Stomach smooth muscle (tissue), 2 donors: ENCODE measurements around the gene ZNF319.

Experiments
- H3K27ac ChIP-seq: one replicate; pipeline ENCODE4 v1.7.0; 2013; ENCODE audit warnings: mild to moderate bottlenecking, low read length, inconsistent platforms
- H3K27me3 ChIP-seq, 2 donors: one replicate each; pipeline ENCODE4 v1.7.0; 2013; ENCODE audit warnings: low read length in 2 of 2; ENCODE audit not compliant: insufficient read depth in 2 of 2, control insufficient read depth in 1 of 2
- H3K36me3 ChIP-seq, 2 donors: one replicate each; pipeline ENCODE4 v1.7.0; 2013; ENCODE audit warnings: low read length in 2 of 2; ENCODE audit not compliant: control insufficient read depth in 2 of 2, insufficient read depth in 2 of 2
- H3K4me1 ChIP-seq: one replicate; pipeline ENCODE4 v1.7.0; 2013; ENCODE audit warnings: low read length; ENCODE audit not compliant: control insufficient read depth, insufficient read depth
- H3K4me3 ChIP-seq, 2 donors: one replicate each; pipeline ENCODE4 v1.7.0; 2013; ENCODE audit warnings: low read length in 2 of 2
- H3K9ac ChIP-seq, 2 donors: one replicate each; pipeline ENCODE4 v1.7.0; 2013; ENCODE audit warnings: low read length in 2 of 2, mild to moderate bottlenecking in 1 of 2
- H3K9me3 ChIP-seq, 2 donors: one replicate each; pipeline ENCODE4 v1.7.0; 2013; ENCODE audit warnings: low read length in 2 of 2; ENCODE audit not compliant: control insufficient read depth in 2 of 2
- donor health status: healthy.
- donor health status: Pancreatic carcinoma.

ZNF319 gene

DNA sequence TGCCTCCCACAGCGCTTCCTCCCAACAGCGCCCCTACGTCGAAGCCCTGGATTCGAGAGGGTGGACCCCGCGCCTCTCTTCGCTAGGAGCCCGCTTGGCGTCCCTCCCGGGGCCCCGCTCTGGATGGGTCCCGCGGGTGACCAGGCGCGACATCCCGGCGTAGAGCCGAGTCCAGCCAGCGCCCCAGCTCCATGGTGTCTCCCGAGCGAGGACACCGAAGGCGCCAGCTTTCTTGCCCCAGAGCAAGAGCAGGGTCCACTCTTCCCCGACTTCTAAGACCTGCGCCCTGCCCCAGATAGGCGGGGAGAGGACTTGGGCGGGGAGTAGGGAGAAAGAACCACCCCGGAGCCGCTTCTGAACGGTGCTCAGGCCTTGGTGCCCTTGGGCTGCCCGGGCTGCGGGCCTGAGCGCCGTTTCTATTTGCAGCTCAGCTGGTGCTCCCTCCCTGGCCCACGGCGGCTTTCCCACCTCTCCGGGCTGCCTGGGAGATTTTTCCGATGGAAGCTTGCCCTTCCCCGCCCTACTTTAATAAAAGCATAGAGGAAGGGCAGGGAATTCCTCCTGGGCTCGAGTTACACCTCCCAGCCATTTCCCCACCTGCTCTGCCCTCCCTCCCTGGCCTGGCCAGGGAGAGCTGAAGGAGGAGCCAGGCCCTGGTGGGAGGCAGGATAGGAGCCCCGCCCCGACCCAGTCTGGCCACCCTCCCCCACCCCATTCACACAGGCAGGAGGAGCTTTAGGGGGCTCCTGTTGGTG, 26.9 kb upstream of the ZNF319 start:
- Histone ChIP-seq H3K4me3 (peak overlapping the region; percentile 75 to 79), H3K27ac (peak overlapping the region; percentile 18), H3K27me3 (no peaks in the 10 kb centered on the region), H3K36me3 (no peaks in the 10 kb centered on the region), H3K4me1 (peaks cover 50% of the 10 kb centered on the region), H3K9me3 (no peaks in the 10 kb centered on the region), H3K9ac (peak overlapping the region; percentile 52 to 55)

DNA sequence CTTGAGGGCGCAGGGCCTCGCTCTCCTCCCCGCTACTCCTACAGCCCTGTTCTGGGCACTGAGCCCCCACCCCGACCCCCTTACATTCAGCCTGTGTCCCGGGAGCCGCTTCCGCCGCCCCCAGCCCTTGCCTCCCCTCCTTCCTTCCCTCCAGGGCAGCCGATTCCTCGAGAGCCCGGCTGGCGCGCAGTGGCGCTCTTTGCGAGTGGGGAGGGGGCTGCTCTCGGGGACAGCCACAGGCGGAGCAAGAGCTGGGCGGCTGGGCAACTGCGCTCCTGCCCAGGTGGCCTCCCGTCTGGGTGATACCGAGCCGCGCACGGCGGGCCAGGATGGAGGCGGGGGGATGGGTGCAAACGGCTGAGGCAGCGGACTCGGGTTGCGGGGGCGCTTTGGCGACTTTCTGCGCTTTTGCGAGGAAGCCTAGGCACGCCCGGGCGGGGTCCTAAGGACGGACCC, 26.3 kb upstream of the ZNF319 start:
- H3K36me3 ChIP-seq, result no peaks in the 10 kb centered on the region
- H3K27ac ChIP-seq, result peak overlapping the region; percentile 18
- H3K9me3 ChIP-seq, result no peaks in the 10 kb centered on the region
- peak overlapping the region; percentile 75 to 79 for H3K4me3 ChIP-seq
- peak overlapping the region; percentile 52 to 55 for H3K9ac ChIP-seq
- H3K4me1 ChIP-seq, result peaks cover 54% of the 10 kb centered on the region
- H3K27me3 ChIP-seq, result no peaks in the 10 kb centered on the region

DNA sequence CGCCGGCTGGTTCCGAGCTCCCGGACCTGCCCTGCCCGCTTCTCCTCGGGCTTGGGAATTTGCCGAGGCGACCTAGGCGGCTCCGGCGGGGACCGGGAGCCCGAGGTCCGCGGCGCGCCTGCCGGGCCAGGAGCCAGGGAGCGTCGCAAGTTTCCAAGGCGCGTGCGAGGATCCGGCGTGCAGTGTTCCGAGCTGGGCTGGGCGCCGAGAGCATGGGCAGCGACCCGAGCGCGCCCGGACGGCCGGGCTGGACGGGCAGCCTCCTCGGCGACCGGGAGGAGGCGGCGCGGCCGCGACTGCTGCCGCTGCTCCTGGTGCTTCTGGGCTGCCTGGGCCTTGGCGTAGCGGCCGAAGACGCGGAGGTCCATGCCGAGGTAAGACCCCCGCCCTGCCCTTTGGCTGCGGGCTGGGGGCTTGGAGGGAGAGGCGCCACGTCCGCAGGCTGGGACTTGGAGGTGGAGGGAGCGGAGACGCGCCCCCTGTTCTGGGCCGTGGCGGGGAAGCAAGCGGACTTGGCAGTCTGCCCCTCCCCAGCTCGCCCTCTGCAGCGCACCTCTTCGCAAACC, 25.8 kb upstream of the ZNF319 start:
- Histone ChIP-seq H3K4me1 (peaks cover 55% of the 10 kb centered on the region), H3K4me3 (peak overlapping the region; percentile 75 to 79), H3K27me3 (no peaks in the 10 kb centered on the region), H3K9ac (peak overlapping the region; percentile 21 to 52), H3K36me3 (no peaks in the 10 kb centered on the region), H3K27ac (peak overlapping the region; percentile 60), H3K9me3 (no peaks in the 10 kb centered on the region)

DNA sequence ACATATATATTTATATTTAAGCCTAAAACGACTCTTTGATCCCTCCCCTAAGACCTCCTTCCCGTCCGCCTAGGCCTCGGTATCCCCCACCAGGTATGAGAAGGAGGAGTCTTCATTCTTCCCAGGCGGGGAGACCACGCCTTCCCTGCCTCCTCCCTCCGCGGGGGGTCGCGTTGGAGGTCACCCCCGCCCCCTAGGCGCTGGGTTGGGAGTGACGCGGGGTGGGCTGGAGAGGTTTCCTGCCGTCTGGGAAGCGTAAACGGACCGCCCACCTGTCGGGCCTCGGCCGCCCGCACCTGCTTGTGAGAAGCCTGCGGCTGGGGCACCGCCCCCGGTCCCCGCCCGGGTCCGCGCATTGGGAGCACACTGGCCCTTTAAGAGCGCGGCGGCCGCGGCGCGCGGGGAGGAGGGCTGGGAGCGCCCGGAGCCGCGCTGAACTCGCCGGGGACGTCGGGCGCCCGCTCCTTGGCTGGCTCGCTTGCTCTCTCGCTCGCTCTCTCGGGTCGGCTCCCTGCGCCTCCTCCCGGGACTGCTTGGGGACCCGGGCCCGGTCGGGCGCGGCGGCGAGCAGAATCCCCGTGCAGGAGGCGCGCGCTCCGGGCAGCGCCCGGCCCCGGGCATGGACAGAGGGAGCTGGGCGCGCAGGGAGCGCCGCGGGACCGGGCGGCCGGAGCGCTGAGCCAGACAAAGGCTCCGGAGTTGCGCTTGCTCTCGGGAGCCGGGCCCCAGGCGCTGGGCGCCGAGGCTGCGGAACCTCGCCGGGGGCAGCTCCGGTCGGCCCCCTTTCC, 25.1 kb upstream of the ZNF319 start, which contains the start of gene MMP15:
MMP15 (plus strand) TSS at position 404 of the 788 bp plus-strand sequence. CDS start 597 bp downstream, outside the sequence.
- no peaks in the 10 kb centered on the region for H3K27me3 ChIP-seq
- H3K36me3 ChIP-seq, result no peaks in the 10 kb centered on the region
- H3K4me1 ChIP-seq, result peaks cover 61% of the 10 kb centered on the region
- H3K4me3 ChIP-seq, result peak within 1 kb of the TSS; percentile 75 to 79
- peak within 1 kb of the TSS; percentile 60 for H3K27ac ChIP-seq
- no peaks in the 10 kb centered on the region for H3K9me3 ChIP-seq
- H3K9ac ChIP-seq, result peak within 1 kb of the TSS; percentile 52 to 55

DNA sequence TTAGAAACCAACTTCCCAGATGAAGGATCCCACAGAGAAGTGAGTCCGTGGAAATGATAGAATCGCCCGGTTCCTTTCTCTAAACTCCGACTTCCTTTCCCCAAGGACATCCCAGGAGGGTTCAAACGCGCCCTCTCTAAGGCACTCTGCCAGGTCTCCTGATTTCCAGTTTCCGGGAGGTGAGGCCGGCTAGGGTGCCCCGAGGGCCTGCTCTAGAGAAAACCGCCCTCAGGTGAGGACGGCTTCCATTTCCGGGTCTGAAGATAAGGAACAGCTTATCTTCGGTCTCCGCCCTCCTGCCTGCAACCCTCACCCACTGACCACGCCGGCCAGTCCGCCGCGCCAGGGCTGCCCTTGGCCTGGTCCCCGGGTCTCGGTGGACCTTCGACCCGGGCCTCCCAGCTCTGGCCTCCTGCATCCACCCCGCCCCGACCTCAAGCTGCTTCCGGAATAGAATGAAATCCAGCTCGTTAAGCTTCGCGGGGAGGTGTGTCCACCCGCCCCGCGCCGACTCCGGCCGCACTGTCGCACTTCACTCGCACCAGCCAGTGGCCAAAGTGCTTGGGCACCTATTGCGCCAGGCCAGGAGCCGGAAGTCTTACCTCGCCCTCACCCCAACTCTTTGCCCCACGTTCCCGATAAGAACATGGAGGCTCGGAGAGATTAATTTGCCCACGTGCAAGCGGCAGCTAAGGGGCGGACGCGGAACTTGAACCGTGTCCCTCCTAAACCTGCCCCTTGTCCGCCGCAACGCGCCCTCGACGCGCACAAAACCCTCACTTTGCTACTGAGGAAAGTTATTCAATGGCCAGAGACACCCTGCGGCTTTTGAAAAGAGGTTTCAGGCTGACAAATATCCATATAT, 24.2 kb upstream of the ZNF319 start:
- Histone ChIP-seq H3K27me3 (no peaks in the 10 kb centered on the region), H3K36me3 (peaks cover 0 to 2% of the 10 kb centered on the region in 2 donors), H3K4me3 (peak overlapping the region; percentile 75 to 79), H3K27ac (peak overlapping the region; percentile 60), H3K9ac (peak overlapping the region in 1 of 2 donors; percentile 29), H3K4me1 (peaks cover 61% of the 10 kb centered on the region), H3K9me3 (no peaks in the 10 kb centered on the region)

DNA sequence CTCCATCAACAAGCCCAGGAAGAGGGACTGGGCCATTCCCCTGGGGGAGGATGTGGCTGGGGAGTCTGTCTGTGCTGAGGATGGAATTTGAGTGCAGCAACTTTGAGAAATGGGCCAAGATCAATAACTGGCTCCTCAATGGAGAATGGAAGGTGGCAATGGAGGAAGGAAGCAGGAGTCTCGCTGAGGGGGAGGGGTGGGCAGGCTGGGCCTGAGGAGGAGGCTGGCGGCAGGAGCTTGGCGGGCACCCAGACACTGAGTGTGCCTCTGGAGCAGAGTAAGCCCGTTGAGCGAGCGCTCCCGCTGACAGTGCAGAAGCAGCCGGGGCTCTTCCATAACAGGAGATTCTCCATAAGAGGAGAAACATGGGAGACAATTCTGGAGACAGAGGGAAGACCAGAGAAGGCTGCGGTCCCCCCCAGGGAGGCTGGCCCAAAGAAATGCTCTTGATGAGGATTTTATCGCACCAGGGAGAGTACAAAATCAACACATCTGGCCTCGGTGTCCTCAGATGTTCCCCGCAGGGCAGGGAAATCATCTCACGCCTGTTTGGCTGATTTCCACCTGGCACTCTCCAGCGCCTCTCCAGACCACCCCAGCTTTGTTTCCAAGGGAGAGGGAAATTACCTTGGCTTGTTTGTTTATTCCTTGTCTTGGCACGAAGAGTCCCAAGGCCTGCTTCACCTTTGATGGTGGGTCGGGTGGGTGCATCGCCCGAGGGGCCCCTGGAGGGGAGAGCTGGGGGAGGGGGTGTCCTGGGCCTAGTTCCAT, 22.3 kb upstream of the ZNF319 start:
- peak overlapping the region; percentile 73 for H3K27ac ChIP-seq
- H3K4me1 ChIP-seq, result peaks cover 52% of the 10 kb centered on the region
- peak overlapping the region; percentile 58 for H3K4me3 ChIP-seq
- H3K9ac ChIP-seq, result peak overlapping the region; percentile 36 to 56
- no peaks in the 10 kb centered on the region for H3K9me3 ChIP-seq
- H3K36me3 ChIP-seq, result peaks cover 7 to 8% of the 10 kb centered on the region in 2 donors
- no peaks in the 10 kb centered on the region for H3K27me3 ChIP-seq

DNA sequence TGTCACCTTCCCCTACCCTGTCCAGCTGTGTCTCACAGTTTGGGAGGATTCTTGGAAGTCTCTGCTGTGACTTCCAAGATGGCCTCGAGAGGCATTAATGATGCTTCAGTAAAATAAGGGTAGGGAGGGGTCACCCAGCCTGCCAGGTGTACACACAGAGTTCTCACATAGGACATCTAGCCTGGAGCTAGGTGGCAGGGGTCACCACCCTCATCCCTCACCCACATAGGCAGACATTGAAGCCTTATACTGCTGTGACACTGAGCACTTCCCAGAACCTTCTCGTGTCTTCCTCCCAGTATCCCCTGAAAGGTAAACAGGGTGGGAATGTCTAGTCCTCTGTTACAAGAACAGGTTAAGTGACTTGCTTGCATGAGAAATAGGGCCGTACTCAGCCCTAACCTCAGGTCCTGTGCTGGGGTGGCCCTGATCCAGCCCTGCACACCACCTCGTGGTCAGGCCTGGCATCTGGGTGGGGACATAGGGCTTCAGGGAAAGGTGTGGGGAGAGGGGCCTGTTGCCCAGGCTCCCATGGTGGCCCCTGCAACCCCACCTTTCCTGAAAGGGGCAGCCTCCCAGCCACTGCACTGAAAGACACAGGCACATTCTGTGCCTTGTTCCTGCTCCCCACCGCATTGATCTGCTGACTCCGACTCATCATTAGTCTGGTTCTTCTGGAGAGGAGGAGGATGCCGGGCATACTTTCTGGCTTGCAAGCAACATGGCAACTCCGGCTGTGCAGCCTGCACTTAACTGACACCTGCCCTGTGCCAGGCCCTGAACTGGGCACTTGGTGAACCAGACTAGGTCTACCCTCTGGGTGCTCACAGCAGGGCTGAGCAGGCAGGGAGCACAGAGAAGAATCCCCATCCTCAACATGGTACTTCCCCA, 21.4 kb upstream of the ZNF319 start:
- Histone ChIP-seq H3K4me1 (peaks cover 45% of the 10 kb centered on the region), H3K27ac (peak overlapping the region; percentile 73)

DNA sequence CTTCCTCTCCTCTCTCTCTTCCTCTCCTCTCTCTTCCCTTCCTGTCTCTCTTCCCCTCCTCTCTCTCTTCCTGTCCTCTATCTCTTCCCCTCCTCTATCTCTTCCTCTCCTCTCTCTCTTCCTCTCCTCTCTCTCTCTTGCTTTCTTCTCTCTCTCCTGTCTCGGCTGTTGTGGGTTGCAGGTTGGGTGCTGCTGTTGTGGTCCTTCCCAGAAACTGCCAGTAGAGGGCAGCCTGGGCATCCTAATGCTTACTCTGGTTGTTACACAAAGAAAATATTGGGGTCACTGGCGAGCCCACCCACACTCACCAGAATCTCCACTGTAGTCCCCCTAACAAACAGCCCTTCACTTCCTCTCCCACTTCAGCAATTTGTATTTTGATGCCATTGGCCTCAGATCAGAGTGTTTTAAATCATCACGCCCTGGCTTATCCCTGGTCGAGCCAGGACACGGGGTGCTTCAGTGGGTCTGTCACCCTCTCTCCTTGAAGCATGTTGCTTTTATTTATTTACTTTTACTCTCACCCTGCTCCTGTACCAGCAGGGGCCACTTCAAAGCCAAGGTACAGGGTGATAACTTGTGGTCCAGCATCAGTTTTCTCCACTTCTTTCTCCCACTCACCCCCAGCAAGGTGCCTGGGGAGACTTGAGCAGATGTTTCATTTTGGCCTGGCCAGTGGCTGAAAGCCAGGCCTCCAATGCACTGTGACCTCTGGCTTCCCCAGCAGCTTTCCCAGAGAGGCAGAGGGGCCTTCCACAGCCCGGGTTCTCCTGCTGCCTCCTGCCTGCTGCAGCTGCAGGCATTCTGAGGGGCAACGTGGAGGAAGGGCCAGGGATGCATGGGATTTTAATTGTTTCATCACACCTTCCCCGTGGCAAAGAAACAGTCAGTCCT, 20.4 kb upstream of the ZNF319 start:
- no peak overlapping the region for H3K4me3 ChIP-seq
- H3K36me3 ChIP-seq, result peaks cover 7 to 16% of the 10 kb centered on the region in 2 donors
- no peaks in the 10 kb centered on the region for H3K27me3 ChIP-seq
- H3K9ac ChIP-seq, result no peak overlapping the region
- no peak overlapping the region for H3K27ac ChIP-seq
- H3K4me1 ChIP-seq, result peaks cover 37% of the 10 kb centered on the region
- no peaks in the 10 kb centered on the region for H3K9me3 ChIP-seq

More for the DNA sequence above, 21.4 kb upstream of the ZNF319 start:
- no peaks in the 10 kb centered on the region for H3K27me3 ChIP-seq
- H3K9me3 ChIP-seq, result no peaks in the 10 kb centered on the region
- peaks cover 7 to 9% of the 10 kb centered on the region in 2 donors for H3K36me3 ChIP-seq
- H3K9ac ChIP-seq, result no peak overlapping the region
- H3K4me3 ChIP-seq, result peak overlapping the region; percentile 58
